Mesendoderm (in vitro differentiated cells): ENCODE measurements around the gene IPCEF1.

Source experiments
- DNase-seq: peaks from one replicate; pipeline ENCODE4 v3.0.0; 2013
- H2AK5ac ChIP-seq: 2 replicates; pipeline ENCODE4 v1.6.1; 2013; ENCODE audit warnings: low read length, inconsistent platforms
- H2BK120ac ChIP-seq: 2 replicates; pipeline ENCODE4 v1.6.1; 2013; ENCODE audit warnings: low read depth, mild to moderate bottlenecking, low read length, moderate library complexity, mixed read lengths
- H2BK15ac ChIP-seq: replicated peaks from 2 replicates; pipeline ENCODE4 v1.6.1; 2013; ENCODE audit warnings: low read depth, mild to moderate bottlenecking, moderate library complexity
- H2BK5ac ChIP-seq: 2 replicates; pipeline ENCODE4 v1.6.1; 2013; ENCODE audit warnings: low read length, inconsistent platforms
- H3K18ac ChIP-seq: 2 replicates; pipeline ENCODE4 v1.6.1; 2013; ENCODE audit warnings: mild to moderate bottlenecking, low read length, mixed read lengths
- H3K23ac ChIP-seq: one replicate; pipeline ENCODE4 v1.6.1; 2013; ENCODE audit warnings: low read length
- H3K27ac ChIP-seq: 2 replicates; pipeline ENCODE4 v1.5.1; 2013; ENCODE audit warnings: low read depth, mild to moderate bottlenecking, inconsistent platforms, low read length, moderate library complexity
- H3K27me3 ChIP-seq: 2 replicates; pipeline ENCODE4 v1.6.1; 2013; ENCODE audit warnings: low read length, control low read depth, mild to moderate bottlenecking, inconsistent platforms; ENCODE audit not compliant: insufficient read depth, poor library complexity
- H3K36me3 ChIP-seq: 2 replicates; pipeline ENCODE4 v1.6.1; 2013; ENCODE audit warnings: low read length, inconsistent platforms; ENCODE audit not compliant: control insufficient read depth, insufficient read depth
- H3K4ac ChIP-seq: one replicate; pipeline ENCODE4 v1.6.1; 2013; ENCODE audit warnings: low read depth, mild to moderate bottlenecking, low read length, moderate library complexity
- H3K4me1 ChIP-seq: 2 replicates; pipeline ENCODE4 v1.6.1; 2013; ENCODE audit warnings: low read depth, low read length, inconsistent platforms; ENCODE audit not compliant: control insufficient read depth
- H3K4me2 ChIP-seq: 2 replicates; pipeline ENCODE4 v1.6.1; 2013; ENCODE audit warnings: low read length
- H3K4me3 ChIP-seq: 2 replicates; pipeline ENCODE4 v1.5.1; 2013; ENCODE audit warnings: mild to moderate bottlenecking, low read length
- H3K56ac ChIP-seq: one replicate; pipeline ENCODE4 v1.6.1; 2013; ENCODE audit warnings: low read length
- H3K79me1 ChIP-seq: 2 replicates; pipeline ENCODE4 v1.6.1; 2013; ENCODE audit warnings: low read length, inconsistent platforms
- H3K79me2 ChIP-seq: 2 replicates; pipeline ENCODE4 v1.6.1; 2013; ENCODE audit warnings: mild to moderate bottlenecking, low read length; ENCODE audit not compliant: control insufficient read depth, insufficient read depth
- H3K9ac ChIP-seq: 2 replicates; pipeline ENCODE4 v1.6.1; 2013; ENCODE audit warnings: low read length, inconsistent platforms
- H4K5ac ChIP-seq: one replicate; pipeline ENCODE4 v1.6.1; 2013; ENCODE audit warnings: low read length
- H4K8ac ChIP-seq: one replicate; pipeline ENCODE4 v1.6.1; 2013; ENCODE audit warnings: low read depth, mild to moderate bottlenecking, control low read depth, low read length, moderate library complexity
- WGBS: extraction: QIAGEN DNeasy Blood & Tissue Kit; methylation state at CpG from one replicate; pipeline ENCODE4 v1.1.7; 2013; ENCODE audit warnings: low lambda C conversion rate, missing lambda C conversion rate; ENCODE audit not compliant: insufficient coverage; ENCODE audit errors: extremely low coverage; 5-methylcytosine and 5-hydroxymethylcytosine counted together

The IPCEF1 gene

GRCh38 chr6:154170106-154170505, 186.5 kb downstream of the IPCEF1 start:
- no CpG with 5 or more reads among the region's 2 CpGs for WGBS
- H3K18ac ChIP-seq: no peak overlapping the region
- no peak overlapping the region for H3K4me2 ChIP-seq
- H3K9ac ChIP-seq: no peak overlapping the region
- H3K4ac ChIP-seq: no peak overlapping the region
- H2BK5ac ChIP-seq: no peak overlapping the region
- H4K5ac ChIP-seq: no peak overlapping the region
- H3K27ac ChIP-seq: no peak overlapping the region
- H3K23ac ChIP-seq: no peak overlapping the region
- H3K56ac ChIP-seq: no peak overlapping the region
- H3K4me3 ChIP-seq: no peak overlapping the region
- no peaks in the 10 kb centered on the region for H3K4me1 ChIP-seq
- H2AK5ac ChIP-seq: no peak overlapping the region
- no peaks in the 10 kb centered on the region for H3K27me3 ChIP-seq
- no peak for DNase-seq
- H2BK120ac ChIP-seq: no peak overlapping the region
- H3K79me2 ChIP-seq: no peaks in the 10 kb centered on the region
- no peaks in the 10 kb centered on the region for H3K36me3 ChIP-seq
- no peak overlapping the region for H4K8ac ChIP-seq
- no peak overlapping the region for H2BK15ac ChIP-seq
- no peaks in the 10 kb centered on the region for H3K79me1 ChIP-seq

GRCh38 chr6:154169193-154169847, 187.3 kb downstream of the IPCEF1 start:
- DNase-seq: no peak
- WGBS: no CpG with 5 or more reads among the region's 5 CpGs
- H4K8ac ChIP-seq: no peak overlapping the region
- no peaks in the 10 kb centered on the region for H3K36me3 ChIP-seq
- H3K4me1 ChIP-seq: no peaks in the 10 kb centered on the region
- H3K79me1 ChIP-seq: no peaks in the 10 kb centered on the region
- no peak overlapping the region for H3K18ac ChIP-seq
- no peak overlapping the region for H3K23ac ChIP-seq
- no peak overlapping the region for H2AK5ac ChIP-seq
- no peak overlapping the region for H2BK15ac ChIP-seq
- H3K4me3 ChIP-seq: no peak overlapping the region
- H2BK120ac ChIP-seq: no peak overlapping the region
- H3K9ac ChIP-seq: no peak overlapping the region
- no peak overlapping the region for H3K56ac ChIP-seq
- H3K27ac ChIP-seq: no peak overlapping the region
- H2BK5ac ChIP-seq: no peak overlapping the region
- no peak overlapping the region for H3K4me2 ChIP-seq
- no peaks in the 10 kb centered on the region for H3K79me2 ChIP-seq
- H4K5ac ChIP-seq: no peak overlapping the region
- H3K4ac ChIP-seq: no peak overlapping the region
- no peaks in the 10 kb centered on the region for H3K27me3 ChIP-seq

DNA sequence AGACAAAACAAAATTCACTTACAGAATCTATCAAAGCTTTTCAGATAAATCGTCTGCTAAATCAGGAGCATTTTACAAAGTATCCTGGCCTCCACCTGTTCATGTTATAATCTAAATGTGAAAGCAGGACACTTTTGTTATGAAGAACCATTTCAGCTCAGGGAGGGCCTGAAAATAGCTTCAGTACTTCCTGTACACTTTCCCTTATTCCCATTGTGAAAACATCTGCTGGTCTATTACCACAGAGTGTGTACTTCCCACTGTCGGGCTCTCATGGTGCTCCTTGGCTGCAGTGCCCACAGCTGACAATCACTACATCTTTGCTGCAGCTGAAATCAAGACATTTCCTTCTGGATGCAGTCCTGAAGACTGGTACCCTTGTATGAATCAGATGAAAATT, 189.5 kb downstream of the IPCEF1 start:
- Histone ChIP-seq H3K23ac (no peak overlapping the region), H2AK5ac (no peak overlapping the region), H3K56ac (no peak overlapping the region), H2BK15ac (no peak overlapping the region), H3K27me3 (no peaks in the 10 kb centered on the region), H3K4ac (no peak overlapping the region), H3K4me3 (no peak overlapping the region), H2BK5ac (no peak overlapping the region), H4K5ac (no peak overlapping the region), H3K79me2 (no peaks in the 10 kb centered on the region), H3K9ac (no peak overlapping the region), H2BK120ac (no peak overlapping the region), H4K8ac (no peak overlapping the region), H3K4me1 (no peaks in the 10 kb centered on the region), H3K18ac (no peak overlapping the region), H3K27ac (no peak overlapping the region), H3K4me2 (no peak overlapping the region), H3K36me3 (no peaks in the 10 kb centered on the region), H3K79me1 (no peaks in the 10 kb centered on the region)
- no CpG with 5 or more reads among the region's 2 CpGs for WGBS
- DNase-seq: no peak

DNA sequence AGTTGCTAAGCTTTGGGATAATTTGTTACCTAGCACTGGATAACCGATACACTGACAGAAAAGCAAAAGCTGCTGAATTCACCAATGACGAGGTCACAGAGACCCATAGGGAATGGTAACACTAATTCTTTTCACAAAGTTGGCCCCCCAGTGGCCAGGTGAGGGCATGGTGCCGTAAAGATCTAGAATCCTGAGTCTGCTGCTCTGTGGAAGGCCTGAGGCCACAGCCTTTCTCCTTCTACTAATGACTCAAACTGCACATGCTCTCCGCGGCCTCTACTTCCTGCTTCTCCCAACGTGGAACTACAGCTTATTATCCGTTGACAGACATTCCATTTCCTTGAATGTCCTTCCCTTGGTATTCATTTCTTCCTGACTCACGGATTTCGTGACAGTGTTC, 190.5 kb downstream of the IPCEF1 start:
- Histone ChIP-seq H3K23ac (no peak overlapping the region), H3K18ac (no peak overlapping the region), H3K4ac (no peak overlapping the region), H3K4me2 (no peak overlapping the region), H3K56ac (no peak overlapping the region), H3K4me1 (no peaks in the 10 kb centered on the region), H4K8ac (no peak overlapping the region), H2AK5ac (no peak overlapping the region), H3K36me3 (no peaks in the 10 kb centered on the region), H3K9ac (no peak overlapping the region), H3K27me3 (no peaks in the 10 kb centered on the region), H2BK15ac (no peak overlapping the region), H4K5ac (no peak overlapping the region), H3K79me2 (no peaks in the 10 kb centered on the region), H3K27ac (no peak overlapping the region), H2BK120ac (no peak overlapping the region), H3K4me3 (no peak overlapping the region), H2BK5ac (no peak overlapping the region), H3K79me1 (no peaks in the 10 kb centered on the region)
- peak; percentile 50 for DNase-seq
- WGBS: no CpG with 5 or more reads among the region's 9 CpGs

GRCh38 chr6:154165478-154165877, 191.1 kb downstream of the IPCEF1 start:
- Histone ChIP-seq H2BK120ac (no peak overlapping the region), H3K18ac (no peak overlapping the region), H3K9ac (no peak overlapping the region), H3K27me3 (no peaks in the 10 kb centered on the region), H3K36me3 (no peaks in the 10 kb centered on the region), H3K27ac (no peak overlapping the region), H3K4ac (no peak overlapping the region), H3K4me3 (no peak overlapping the region), H3K23ac (no peak overlapping the region), H2BK15ac (no peak overlapping the region), H3K4me2 (no peak overlapping the region), H3K79me1 (no peaks in the 10 kb centered on the region), H4K5ac (no peak overlapping the region), H4K8ac (no peak overlapping the region), H2AK5ac (no peak overlapping the region), H3K79me2 (no peaks in the 10 kb centered on the region), H2BK5ac (no peak overlapping the region), H3K56ac (no peak overlapping the region), H3K4me1 (no peaks in the 10 kb centered on the region)
- no CpG with 5 or more reads among the region's 2 CpGs for WGBS
- no peak for DNase-seq

DNA sequence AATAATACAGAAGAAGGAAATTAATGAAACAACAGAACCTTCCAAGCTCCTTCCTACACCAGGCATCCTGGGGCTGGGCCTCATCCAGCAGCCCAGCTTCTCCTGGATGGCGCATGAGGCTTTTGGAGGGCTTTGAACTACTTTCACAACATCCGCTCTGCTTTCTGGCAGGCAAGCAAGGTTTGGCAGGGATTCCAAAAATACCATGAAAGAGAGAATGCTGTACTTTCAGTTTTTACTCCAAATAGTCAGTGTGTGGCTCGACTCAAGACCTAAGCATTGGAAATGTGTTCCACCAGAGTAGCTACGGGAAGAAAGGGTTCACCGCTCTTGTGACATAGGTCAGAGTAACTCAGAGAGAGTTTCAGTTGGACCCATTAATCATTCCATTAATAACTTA, 192.2 kb downstream of the IPCEF1 start:
- Histone ChIP-seq H2BK120ac (no peak overlapping the region), H3K27me3 (no peaks in the 10 kb centered on the region), H3K18ac (no peak overlapping the region), H3K4me2 (no peak overlapping the region), H3K23ac (no peak overlapping the region), H2BK15ac (no peak overlapping the region), H3K9ac (no peak overlapping the region), H2AK5ac (no peak overlapping the region), H3K27ac (no peak overlapping the region), H4K5ac (no peak overlapping the region), H3K4me1 (no peaks in the 10 kb centered on the region), H3K36me3 (no peaks in the 10 kb centered on the region), H3K4me3 (no peak overlapping the region), H3K4ac (no peak overlapping the region), H3K79me1 (no peaks in the 10 kb centered on the region), H3K79me2 (no peaks in the 10 kb centered on the region), H4K8ac (no peak overlapping the region), H2BK5ac (no peak overlapping the region), H3K56ac (no peak overlapping the region)
- no CpG with 5 or more reads among the region's 5 CpGs for WGBS
- DNase-seq: no peak
